ENCODE measurements around the gene ZNF662. TPM values are rescaled to one million over a fixed set of nuclear protein-coding genes. Genes with fewer than 3 reads are reported as not detected.

ZNF662 gene
- total and polyA plus RNA-seq, 2 of the 8 experiments (the other 6 are each of a cell fraction or from before 2014, with no cell fraction given) = 0.03 TPM; not detected in 1

GRCh38 chr3:42871592-42872196, 34.2 kb upstream of the ZNF662 start (continued):
- TF ChIP-seq, protein P1, sequence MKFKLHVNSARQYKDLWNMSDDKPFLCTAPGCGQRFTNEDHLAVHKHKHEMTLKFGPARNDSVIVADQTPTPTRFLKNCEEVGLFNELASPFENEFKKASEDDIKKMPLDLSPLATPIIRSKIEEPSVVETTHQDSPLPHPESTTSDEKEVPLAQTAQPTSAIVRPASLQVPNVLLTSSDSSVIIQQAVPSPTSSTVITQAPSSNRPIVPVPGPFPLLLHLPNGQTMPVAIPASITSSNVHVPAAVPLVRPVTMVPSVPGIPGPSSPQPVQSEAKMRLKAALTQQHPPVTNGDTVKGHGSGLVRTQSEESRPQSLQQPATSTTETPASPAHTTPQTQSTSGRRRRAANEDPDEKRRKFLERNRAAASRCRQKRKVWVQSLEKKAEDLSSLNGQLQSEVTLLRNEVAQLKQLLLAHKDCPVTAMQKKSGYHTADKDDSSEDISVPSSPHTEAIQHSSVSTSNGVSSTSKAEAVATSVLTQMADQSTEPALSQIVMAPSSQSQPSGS (IDR thresholded peaks at IDR 0.05; ENCODE audit: low read length) = no peak
- no peak for TF ChIP-seq KDM1A (IDR thresholded peaks at IDR 0.05; ENCODE audit: borderline replicate concordance, low read length)
- TF ChIP-seq, protein P2, sequence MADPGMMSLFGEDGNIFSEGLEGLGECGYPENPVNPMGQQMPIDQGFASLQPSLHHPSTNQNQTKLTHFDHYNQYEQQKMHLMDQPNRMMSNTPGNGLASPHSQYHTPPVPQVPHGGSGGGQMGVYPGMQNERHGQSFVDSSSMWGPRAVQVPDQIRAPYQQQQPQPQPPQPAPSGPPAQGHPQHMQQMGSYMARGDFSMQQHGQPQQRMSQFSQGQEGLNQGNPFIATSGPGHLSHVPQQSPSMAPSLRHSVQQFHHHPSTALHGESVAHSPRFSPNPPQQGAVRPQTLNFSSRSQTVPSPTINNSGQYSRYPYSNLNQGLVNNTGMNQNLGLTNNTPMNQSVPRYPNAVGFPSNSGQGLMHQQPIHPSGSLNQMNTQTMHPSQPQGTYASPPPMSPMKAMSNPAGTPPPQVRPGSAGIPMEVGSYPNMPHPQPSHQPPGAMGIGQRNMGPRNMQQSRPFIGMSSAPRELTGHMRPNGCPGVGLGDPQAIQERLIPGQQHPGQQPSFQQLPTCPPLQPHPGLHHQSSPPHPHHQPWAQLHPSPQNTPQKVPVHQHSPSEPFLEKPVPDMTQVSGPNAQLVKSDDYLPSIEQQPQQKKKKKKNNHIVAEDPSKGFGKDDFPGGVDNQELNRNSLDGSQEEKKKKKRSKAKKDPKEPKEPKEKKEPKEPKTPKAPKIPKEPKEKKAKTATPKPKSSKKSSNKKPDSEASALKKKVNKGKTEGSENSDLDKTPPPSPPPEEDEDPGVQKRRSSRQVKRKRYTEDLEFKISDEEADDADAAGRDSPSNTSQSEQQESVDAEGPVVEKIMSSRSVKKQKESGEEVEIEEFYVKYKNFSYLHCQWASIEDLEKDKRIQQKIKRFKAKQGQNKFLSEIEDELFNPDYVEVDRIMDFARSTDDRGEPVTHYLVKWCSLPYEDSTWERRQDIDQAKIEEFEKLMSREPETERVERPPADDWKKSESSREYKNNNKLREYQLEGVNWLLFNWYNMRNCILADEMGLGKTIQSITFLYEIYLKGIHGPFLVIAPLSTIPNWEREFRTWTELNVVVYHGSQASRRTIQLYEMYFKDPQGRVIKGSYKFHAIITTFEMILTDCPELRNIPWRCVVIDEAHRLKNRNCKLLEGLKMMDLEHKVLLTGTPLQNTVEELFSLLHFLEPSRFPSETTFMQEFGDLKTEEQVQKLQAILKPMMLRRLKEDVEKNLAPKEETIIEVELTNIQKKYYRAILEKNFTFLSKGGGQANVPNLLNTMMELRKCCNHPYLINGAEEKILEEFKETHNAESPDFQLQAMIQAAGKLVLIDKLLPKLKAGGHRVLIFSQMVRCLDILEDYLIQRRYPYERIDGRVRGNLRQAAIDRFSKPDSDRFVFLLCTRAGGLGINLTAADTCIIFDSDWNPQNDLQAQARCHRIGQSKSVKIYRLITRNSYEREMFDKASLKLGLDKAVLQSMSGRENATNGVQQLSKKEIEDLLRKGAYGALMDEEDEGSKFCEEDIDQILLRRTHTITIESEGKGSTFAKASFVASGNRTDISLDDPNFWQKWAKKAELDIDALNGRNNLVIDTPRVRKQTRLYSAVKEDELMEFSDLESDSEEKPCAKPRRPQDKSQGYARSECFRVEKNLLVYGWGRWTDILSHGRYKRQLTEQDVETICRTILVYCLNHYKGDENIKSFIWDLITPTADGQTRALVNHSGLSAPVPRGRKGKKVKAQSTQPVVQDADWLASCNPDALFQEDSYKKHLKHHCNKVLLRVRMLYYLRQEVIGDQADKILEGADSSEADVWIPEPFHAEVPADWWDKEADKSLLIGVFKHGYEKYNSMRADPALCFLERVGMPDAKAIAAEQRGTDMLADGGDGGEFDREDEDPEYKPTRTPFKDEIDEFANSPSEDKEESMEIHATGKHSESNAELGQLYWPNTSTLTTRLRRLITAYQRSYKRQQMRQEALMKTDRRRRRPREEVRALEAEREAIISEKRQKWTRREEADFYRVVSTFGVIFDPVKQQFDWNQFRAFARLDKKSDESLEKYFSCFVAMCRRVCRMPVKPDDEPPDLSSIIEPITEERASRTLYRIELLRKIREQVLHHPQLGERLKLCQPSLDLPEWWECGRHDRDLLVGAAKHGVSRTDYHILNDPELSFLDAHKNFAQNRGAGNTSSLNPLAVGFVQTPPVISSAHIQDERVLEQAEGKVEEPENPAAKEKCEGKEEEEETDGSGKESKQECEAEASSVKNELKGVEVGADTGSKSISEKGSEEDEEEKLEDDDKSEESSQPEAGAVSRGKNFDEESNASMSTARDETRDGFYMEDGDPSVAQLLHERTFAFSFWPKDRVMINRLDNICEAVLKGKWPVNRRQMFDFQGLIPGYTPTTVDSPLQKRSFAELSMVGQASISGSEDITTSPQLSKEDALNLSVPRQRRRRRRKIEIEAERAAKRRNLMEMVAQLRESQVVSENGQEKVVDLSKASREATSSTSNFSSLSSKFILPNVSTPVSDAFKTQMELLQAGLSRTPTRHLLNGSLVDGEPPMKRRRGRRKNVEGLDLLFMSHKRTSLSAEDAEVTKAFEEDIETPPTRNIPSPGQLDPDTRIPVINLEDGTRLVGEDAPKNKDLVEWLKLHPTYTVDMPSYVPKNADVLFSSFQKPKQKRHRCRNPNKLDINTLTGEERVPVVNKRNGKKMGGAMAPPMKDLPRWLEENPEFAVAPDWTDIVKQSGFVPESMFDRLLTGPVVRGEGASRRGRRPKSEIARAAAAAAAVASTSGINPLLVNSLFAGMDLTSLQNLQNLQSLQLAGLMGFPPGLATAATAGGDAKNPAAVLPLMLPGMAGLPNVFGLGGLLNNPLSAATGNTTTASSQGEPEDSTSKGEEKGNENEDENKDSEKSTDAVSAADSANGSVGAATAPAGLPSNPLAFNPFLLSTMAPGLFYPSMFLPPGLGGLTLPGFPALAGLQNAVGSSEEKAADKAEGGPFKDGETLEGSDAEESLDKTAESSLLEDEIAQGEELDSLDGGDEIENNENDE (IDR thresholded peaks at IDR 0.05; ENCODE audit: insufficient replicate concordance, low read length) = no peak
